Inflammatory macrophage (primary cell): ENCODE data around the gene ZNF19.

Experiments used
- DNase-seq, 2 donors: peaks; one replicate each; pipeline ENCODE4 v3.0.0-alpha.2; 2020 to 2022

ZNF19 gene

DNA sequence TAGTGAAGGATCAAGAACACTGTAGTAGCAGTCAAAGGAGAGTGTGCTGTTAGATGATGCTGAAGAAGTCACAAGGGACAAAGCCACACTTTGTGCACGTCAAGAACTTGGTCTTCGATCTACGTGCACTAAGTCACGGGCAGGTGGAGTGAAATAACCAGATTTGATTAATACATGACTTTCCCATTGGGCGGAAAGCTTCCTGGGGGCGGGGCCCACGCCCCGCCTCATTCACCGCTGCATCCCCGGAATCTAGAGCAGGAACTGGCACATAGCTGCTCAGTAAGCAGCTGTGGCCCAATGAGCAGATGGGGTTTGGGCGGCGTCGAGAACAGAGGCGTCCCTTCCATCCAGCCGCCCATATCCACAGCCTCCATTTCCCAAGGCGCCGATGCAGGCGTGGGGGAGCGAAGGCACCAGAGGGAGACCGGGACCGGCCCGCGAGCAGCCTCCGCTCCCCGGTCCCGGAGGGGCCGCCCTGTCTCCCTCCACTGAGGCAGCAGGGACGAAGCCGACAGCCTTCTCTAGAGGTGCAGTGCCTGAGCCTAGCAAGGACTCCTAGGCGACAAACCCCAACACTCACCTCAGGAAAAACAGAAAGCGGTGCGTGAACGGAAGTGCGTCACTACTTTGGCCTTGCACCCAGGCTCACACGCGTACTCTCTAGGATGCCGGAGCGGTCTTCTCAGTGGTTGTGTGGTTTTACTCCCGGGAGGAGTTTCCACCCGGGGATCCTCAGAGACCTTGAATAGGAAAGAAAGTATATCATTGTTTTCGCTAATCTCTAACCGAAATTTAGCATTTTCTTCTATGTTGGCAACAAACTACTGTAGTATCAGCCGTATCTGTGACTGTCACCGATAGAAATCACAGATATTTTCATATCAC, 4.9 kb downstream of the ZNF19 start:
- peak; percentile 83 to 89 for DNase-seq

DNA sequence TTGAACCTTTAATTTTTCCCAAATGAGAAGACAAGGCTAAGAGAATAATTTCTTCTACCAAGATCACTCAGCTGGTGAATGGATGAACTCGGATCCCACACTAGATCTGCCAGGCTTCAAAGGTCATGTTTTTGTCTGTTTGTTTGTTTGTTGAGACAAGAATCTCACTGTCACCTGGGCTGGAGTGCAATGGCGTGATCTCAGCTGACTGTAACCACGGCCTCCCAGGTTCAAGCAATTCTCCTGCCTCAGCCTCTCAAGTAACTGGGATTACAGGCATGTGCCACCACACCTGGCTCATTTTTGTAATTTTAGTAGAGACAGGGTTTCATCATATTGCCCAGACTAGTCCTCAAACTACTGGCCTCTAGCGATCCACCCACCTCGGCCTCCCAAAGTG, 6.6 kb downstream of the ZNF19 start:
- DNase-seq = no peak

DNA sequence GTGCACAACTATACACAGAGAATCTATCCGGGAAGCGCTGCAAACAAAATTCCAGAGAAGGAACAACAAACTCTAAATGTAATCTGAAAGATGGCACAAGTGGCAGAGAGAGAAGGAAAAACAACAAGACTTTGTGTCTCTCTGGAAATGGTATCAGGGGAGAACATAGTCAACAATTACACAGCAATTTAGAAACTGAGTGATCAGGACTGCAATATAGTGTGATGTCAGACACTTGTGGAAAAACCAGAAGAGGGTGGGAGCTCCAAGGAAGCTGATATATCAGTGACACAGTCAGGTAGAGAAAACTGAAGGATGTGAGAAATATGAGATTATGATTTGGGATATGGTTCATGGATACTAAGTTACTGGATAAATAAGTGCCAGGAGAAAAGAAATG, 8.2 kb downstream of the ZNF19 start:
- DNase-seq = no peak

DNA sequence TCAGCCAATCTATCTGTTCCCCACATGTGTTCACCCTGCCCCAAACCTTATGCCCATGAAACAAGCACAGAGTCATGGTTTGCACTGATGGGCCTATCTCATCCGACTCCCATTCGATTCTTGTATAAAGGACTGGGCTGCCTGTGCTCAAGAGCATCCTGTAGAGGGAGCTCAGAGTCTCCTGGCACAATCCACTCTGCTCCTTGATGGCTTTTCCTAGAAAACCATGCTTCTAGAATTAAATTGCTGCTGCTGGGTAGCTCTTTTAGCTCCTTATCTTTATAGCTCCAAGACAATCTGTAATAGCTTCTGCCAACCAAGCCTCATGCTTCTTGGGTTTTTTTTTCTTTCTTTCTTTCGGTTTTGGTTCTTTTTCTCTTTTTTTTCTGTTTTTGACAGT, 9.7 kb downstream of the ZNF19 start:
- peak in 1 of 2 donors; percentile 32 for DNase-seq

DNA sequence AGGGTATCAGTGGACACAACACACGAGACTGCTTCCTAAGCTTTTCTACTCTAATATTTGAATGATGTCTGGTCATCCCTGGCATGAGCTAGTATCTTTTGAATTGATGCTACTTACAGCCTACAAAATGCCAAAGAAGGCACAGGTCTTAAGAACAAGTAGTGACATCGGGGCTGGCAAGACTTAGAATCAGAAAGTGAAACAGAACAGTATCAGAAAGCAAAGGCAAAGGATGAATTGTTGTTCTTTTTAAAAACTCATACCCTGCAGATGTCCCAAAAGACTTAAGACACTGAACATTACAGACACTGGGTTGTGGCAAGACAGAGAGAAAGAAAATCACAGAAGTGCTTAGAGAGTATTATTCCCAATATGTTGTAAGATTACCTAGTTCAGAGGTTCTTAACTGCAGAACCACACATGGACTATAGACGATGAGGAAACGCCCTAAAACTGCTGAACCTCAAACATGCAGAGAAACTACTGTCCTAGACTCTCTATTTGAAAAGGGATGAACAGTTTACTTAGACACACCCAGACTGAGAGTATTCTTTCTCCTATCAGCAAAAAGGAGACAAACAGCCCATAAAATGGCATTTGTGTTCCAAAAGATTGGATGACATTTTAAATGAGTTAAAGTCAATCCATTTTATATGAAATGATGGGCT, 12.5 kb downstream of the ZNF19 start:
- no peak for DNase-seq

DNA sequence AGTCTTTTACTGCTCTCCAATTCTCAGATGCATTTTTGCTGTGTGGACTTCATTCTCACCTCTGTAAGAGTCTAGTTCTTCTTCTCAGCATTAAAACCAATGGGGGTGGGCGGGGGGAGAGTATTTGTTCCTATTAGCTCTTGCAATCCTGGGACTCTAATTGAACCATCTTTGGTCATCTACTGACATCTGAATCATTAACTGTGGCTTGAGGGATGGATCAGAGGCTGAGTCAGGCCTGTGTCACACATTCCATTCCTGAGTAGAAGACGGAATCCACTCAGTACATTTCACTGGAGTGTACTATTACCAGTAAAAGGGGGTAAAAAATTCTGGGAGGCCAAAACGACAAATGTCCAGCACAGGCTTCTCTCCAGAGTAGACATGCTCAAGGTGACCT, 14.3 kb downstream of the ZNF19 start:
- DNase-seq = no peak

DNA sequence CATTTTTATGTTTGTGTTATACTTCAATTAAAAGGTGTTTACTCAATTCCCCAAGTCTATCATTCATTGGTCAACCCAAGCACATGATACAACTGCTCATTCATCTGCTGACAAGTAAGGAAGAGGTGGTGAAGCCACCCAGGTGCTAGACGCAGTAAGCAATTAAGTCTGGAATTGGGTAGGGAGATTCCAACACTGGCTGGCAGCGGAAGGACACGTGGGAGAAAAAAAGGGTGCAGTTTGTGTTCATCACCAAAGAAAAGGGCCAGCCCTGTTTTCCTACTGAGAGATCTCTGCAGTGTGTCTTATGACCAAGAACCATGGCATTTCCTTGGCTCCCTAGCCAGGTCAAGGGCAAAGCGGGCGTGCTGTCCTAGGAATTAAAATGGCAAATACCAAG, 15.2 kb downstream of the ZNF19 start:
- DNase-seq = no peak

DNA sequence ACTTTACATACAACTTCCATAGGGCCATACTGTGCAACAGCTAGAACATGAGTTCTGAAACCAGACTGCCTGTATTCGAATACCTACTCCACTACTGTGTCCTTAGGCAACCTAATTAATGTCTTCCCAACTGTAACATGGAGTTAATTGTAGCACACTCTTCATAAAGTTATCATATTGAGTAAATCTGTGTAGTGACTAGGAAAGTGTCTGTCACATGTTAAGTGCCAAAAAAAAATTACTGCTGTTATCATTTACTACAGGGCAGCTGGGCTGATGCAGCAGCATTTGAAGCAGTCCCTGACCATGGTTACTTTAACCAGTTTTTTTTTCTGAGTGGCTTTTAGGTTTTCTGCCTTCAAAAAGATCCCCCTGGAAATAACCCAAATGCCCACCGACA, 16.2 kb downstream of the ZNF19 start:
- DNase-seq = no peak

DNA sequence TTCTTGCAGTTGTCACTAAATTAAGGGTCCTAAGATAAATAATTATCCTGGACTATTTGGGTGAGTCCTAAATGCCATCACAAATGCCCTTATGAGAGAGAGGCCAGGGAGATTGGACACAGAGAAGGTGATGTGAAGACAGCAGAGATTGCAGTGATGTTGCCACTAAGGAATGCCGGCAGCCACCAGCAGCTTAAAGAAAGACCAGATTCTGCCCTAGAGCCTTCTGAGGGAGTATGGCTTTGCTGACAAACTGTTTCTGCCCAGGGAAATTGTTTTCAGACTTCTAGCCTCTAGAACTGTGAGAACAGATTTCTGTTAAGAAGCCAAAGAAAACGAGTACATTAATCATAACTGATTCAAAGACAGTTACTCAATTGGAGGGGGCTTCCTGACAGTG, 17.1 kb downstream of the ZNF19 start:
- no peak for DNase-seq

DNA sequence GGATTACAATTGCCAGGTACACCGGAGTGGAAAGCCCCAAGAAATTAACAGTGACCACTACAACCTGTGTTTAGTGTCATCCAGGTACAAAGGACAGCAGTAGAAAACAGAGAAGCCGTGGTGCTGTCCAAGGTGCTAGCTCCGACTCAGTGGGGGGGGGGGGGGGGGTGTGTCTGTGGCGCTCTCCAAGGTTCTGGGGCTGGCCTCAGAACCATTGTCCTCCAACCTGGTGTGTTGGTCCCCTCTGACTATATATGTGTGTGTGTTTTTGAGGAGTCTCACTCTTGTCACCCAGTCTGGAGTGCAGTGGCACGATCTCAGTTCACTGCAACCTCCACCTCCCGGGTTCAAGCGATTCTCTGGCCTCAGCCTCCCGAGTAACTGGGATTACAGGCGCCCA, 21.3 kb downstream of the ZNF19 start:
- DNase-seq = peak in 1 of 2 donors; percentile 31

DNA sequence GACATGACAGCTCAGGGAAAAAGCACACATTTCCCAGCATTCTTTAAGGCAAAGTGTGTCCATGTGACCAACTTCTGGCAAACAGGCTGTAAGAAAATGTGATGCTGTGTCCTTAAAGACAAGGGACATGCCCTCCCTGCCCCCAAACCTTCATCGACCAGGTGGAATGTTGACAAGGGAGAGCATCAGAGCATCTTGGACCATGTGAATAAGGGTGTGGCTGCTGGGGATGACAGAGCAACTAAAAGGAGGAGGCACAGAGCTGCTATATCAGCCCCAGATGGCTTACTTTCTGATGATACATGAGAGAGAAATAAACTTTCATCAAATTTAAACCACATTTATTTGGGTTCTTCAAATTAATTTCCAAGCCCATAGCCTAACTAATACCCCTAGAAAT, 24.9 kb downstream of the ZNF19 start:
- DNase-seq = no peak

DNA sequence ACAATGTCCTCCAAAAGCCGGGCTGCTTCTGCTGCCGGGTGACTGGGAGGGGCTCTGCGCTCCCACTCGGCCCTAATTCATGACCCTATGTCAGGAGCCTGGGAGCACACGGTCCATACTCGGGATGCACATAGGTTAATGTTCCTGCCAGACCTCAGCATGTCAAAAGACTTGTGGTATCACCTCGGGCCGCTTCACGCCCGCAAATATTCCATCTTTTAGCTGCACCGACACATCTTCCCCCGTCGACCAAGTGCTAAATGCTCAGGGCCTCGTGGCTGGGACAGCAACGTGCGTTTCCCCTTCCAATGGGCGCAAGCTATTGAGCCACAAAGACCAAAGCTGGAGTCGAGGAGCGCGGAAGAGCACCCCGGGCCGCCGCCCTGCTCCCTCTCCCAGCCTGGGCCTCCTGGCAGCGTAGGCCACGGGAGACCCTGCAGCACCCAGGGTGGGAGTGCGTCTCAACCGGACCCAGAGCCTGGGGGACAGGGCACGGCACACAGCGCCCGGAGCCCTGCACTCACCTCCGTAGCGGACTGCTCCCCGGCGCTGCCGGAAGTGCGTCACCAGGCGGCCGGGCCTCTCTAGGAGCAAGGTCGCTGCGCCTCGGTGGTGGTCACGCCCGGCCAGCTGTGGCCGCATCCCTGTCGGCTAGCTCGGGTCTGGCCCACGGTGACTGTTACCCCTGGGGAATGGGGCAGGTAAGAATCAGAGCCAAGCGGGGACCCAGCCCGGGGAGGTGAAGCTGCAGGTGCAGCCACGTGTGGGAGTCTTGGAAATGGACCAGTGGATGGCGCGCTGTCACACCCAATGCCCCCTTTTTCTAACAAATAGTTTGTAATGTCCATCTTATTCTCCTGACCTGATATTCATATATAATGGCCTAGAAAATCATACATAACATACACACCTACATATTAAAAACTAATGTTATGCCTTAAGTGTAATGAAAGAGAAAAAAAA, 27.2 kb downstream of the ZNF19 start, which contains the start of gene ZNF23:
TSS of gene ZNF23 (minus strand) at position 562 of the 963 bp plus-strand sequence. CDS start 5,451 bp downstream, outside the sequence.
- DNase-seq = peak; percentile 74 to 83

DNA sequence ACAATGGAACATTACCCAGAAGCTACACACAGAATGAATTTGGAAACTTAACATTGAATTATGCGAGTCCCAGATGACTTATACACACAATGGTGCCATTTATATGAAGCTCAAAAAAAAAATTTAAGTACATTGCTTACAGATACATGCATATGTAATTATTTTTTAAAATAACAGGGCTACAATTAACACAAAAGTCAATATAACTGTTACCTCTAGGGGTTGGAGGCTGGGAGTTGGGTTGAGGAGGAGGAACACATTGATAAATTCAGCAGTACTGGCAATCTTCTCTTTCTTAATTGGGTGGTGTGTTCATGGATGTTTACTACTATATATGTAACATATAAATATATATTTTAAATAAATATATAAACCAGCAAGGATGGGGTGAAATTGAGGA, 28.2 kb downstream of the ZNF19 start:
- DNase-seq = no peak

DNA sequence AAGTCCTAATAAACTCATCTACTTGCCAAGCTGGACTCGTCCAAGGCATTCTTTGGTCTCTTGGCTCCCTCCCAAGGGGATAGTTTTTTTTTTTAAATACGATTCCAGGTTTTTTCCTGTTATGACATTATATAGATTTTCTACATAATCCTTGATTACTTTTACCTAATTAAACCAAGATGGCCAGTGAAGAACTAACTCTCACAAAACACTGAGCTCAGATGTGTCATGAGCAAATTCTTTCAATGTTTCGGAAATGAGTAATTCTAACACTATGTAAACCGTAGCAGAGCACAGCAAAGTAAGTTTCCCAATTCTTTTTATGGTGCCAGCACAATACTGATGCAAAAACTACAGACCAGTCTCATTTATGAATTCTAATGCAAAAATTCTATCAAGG, 28.9 kb downstream of the ZNF19 start:
- DNase-seq = no peak

DNA sequence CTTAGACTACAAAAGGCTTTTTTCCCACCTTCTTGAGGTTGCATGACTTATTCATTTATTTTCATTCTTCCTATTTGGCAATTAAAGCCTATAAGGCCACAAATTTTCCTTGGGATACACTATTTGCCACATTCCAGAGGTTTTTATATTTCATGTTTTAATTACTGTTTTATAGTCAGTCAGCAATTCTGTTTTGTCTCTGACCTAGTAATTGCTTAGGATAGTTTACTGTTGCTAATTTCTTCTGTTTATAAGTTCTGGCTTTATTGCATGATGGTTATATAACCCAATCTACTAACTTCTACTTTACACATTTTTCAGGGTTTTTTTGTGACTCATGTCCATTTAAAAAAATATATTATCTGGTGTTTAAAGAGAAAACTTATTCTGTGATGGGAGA, 29.6 kb downstream of the ZNF19 start:
- no peak for DNase-seq

DNA sequence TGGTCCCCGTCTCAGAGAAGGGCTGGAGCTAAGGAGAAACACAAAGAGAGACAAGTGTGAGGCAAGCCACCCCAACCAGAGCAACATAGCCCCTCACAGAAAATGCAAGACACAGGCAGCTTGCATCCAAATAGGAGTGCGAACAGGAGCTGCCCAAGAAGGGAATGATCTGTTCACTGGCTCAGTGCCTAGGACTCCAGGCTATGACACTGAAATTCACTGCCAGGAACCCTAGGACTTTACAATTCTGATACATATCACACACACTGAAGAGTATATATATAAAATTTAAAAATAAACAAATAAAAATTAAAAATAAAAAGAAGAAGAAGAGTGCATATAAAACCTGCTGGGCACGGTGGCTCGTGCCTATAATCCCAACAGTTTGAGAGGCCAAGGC, 32.3 kb downstream of the ZNF19 start:
- no peak for DNase-seq

DNA sequence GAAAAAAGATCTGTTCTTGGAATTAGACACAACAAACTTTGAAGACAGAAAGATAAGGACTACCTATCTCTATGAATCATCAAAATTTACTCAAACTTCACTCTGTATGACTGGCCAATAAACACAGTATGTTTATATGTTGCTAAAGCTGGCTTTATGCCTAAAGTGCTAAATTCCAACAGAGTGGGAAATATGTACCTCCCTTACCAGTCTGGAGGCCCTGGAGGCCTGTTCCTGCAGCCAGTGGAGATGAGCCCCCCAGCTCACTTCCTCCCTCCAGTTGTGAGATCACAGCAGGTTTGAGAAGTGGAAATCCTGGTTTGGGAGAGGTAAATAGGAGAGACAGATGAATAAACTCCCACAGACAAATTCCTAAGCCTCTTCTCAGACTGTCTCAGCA, 36.1 kb downstream of the ZNF19 start:
- DNase-seq = no peak

DNA sequence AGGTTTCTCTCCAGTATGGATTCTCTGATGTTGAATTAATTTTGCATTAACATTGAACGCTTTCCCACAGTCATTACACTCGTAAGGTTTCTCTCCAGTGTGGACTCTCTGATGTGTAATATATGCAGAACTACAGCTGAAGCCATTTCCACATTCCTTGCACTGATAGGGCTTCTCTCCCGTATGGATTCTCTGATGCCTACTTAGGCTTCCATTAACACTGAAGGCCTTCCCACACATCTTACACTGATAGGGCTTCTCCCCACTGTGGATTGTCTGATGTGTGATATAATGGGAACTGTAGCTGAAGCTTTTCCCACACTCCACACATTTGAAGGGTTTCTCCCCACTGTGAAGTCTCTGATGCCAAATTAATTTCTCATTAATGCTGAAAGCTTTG, 40.1 kb downstream of the ZNF19 start:
- no peak for DNase-seq

DNA sequence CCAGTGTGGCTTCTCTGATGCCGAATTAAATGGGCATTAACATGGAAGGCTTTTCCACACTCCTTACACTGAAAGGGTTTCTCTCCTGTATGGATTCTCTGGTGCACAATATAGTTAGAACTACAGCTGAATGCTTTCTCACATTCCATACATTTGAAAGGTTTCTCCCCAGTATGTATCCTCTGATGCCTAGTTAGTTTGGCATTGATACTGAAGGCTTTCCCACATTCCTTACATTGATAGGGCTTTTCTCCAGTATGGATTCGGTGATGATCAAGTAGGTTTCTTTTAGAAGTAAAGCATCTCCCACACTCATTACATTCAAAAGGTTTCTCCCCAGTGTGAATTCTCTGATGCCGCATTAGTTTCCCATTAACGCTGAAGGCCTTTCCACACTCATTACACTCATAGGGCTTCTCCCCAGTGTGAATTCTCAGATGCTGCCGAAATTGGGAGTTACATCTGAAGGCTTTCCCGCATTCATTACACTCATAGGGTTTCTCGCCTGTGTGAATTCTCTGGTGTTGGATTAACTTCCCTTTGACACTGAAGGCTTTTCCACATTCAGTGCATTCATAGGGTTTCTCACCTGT, 40.8 kb downstream of the ZNF19 start:
- no peak for DNase-seq

DNA sequence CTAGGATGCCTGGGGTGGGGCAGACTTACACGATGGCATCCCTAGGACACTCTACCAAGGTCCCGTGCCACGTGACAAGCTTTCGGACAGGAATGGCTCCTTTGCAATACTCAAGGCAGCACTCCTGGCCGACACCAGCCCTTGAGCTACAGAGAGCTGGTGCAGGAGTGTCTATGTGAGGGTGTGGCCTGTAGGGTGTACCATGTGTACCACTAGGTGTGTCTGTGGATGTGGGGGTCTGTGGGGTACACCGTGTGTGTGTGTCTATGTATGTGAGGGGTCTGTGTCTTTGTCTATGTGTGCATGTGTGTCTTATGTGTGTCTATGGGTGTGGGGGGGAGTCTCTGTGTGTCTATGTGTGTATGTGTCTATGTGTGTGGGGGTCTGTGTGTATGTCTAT, 45.4 kb downstream of the ZNF19 start:
- no peak for DNase-seq

DNA sequence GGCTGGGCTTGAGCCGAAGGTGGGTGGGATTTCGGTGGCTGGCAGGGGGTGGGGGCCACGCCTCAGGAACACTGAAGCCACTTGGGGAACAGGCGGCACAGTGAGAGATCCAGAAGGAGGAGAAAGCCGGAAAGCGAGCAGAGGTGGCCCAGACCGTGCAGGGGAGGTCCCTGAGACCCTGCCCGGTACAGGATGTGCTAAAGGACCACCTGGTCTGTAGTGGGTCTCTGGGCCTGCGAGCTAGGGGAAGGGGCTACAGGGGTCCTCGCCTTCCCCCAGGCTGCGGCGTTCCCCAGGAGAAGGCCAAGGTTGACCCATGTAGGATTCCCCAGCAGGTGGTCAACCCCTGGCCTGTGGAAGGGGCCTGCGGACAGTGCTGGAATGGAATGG, 47.1 kb downstream of the ZNF19 start, which contains the start of gene TLE7:
TSS of gene TLE7 (minus strand) at position 4 of the 390 bp plus-strand sequence. CDS start 8,730 bp downstream, outside the sequence.
- no peak for DNase-seq

DNA sequence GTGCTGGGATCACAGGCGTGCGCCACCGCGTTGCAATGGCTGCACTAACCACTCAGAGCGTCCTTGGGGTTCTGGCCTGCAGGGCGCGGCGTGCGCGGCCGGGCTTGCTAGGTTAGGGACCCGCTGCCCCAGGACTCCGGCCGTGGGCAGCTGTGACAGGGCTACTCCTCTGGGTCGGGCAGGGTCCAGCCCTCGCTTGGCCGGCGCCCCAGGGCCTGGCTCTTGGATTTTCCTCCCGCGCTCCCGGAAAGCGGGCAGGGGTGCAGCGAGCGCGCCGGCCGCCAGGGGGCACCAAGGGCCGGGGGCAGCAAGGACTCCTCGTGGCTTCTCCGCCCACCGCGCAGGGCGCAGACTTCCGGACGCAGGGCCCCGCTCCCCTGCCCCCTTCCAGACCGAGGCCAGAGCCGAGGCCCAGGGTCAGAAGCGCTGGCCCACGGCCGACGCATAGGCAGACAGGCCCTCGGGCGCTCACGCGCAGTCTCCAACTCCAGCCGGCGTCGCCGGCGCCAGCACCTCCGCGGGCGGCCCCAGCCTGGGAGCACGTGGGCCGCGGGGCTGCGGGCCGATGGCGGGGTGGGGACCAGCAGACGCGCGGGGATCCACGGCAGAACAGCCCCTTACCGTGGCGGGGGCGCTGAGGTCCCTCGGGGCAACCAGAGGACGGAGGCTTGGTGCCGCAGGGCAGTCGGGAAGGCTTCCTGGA, 47.6 kb downstream of the ZNF19 start:
- DNase-seq = no peak
